NCI-H1092 (cell line): ENCODE results near the gene P2RY8.
"Not testable (repeated sequence)": the region's sequence is repeated elsewhere in the genome, so short reads cannot be mapped to it uniquely, and the experiment has no call there.

Experiments
- DNase-seq: peaks from one replicate; lab custom pipeline; 2025; lab: John Stamatoyannopoulos, UW

Gene P2RY8

GRCh38 chrX:1487401-1487800 lies 49.6 kb downstream of the P2RY8 start:
- no peak for DNase-seq

- DNase-seq: no peak
Measured at GRCh38 chrX:1486749-1487361, 50.1 kb downstream of the P2RY8 start.

- no peak for DNase-seq
Measured at GRCh38 chrX:1486177-1486576, 50.8 kb downstream of the P2RY8 start.

GRCh38 chrX:1485033-1485432 lies 52.0 kb downstream of the P2RY8 start:
- no peak for DNase-seq

- DNase-seq: no peak
Measured at GRCh38 chrX:1484638-1485019, 52.4 kb downstream of the P2RY8 start.

- no peak for DNase-seq
Measured at GRCh38 chrX:1483843-1484637, 52.9 kb downstream of the P2RY8 start.

GRCh38 chrX:1482530-1482928 lies 54.5 kb downstream of the P2RY8 start:
- not testable (repeated sequence) for DNase-seq

- DNase-seq: no peak
Measured at GRCh38 chrX:1481636-1482529, 55.1 kb downstream of the P2RY8 start.

GRCh38 chrX:1480082-1480785 lies 56.8 kb downstream of the P2RY8 start:
- DNase-seq: no peak

- no peak for DNase-seq
Measured at GRCh38 chrX:1477801-1478458, 59.1 kb downstream of the P2RY8 start.

GRCh38 chrX:1477229-1477628 lies 59.8 kb downstream of the P2RY8 start:
- DNase-seq: no peak

GRCh38 chrX:1476682-1477081 lies 60.3 kb downstream of the P2RY8 start:
- DNase-seq: no peak

- no peak for DNase-seq
Measured at GRCh38 chrX:1475881-1476280, 61.1 kb downstream of the P2RY8 start.

GRCh38 chrX:1475481-1475880 lies 61.5 kb downstream of the P2RY8 start:
- no peak for DNase-seq

- DNase-seq: not testable (repeated sequence)
Measured at GRCh38 chrX:1474593-1474992, 62.4 kb downstream of the P2RY8 start.

- no peak for DNase-seq
Measured at GRCh38 chrX:1472975-1473374, 64.0 kb downstream of the P2RY8 start.

- DNase-seq: no peak
Measured at GRCh38 chrX:1468250-1468772, 68.7 kb downstream of the P2RY8 start.

- no peak for DNase-seq
Measured at GRCh38 chrX:1466971-1467561, 69.9 kb downstream of the P2RY8 start.

GRCh38 chrX:1466232-1466661 lies 70.7 kb downstream of the P2RY8 start:
- no peak for DNase-seq

GRCh38 chrX:1465286-1466231 lies 71.4 kb downstream of the P2RY8 start:
- DNase-seq: no peak
